Epithelial cell of proximal tubule (primary cell): ENCODE results near the gene SHB. TPM values are rescaled to one million over a fixed set of nuclear protein-coding genes. Genes with fewer than 3 reads are reported as not detected.

Experiments
- DNase-seq: peaks from one replicate; pipeline ENCODE4 v3.0.0-alpha.2; 2011; ENCODE audit warnings: low read depth
- H3K4me3 ChIP-seq: 2 replicates; pipeline ENCODE4 v1.5.1; 2011; ENCODE audit warnings: low read depth, mild to moderate bottlenecking, low read length
- CTCF ChIP-seq: conservative IDR thresholded peaks from 2 replicates; pipeline ENCODE4 v1.5.1; 2012; ENCODE audit warnings: low read depth, mild to moderate bottlenecking, low read length
- total RNA-seq: library from RNA; depleted of rRNA; stranded (reverse); fragments of >200 nt; gene quantifications from 2 replicates; pipeline ENCODE4 v1.2.3, GENCODE V29; 2015

Gene SHB
- total RNA-seq, 1 donor from 2014 or later: 32.7 TPM

- TF ChIP-seq CTCF: no peak
- no peak overlapping the region for H3K4me3 ChIP-seq
- DNase-seq: no peak
Measured at GRCh38 chr9:38094165-38094564, 25.1 kb upstream of the SHB start.

- TF ChIP-seq CTCF: no peak
- no peak for DNase-seq
- no peak overlapping the region for H3K4me3 ChIP-seq
Measured at GRCh38 chr9:38092656-38093055, 23.6 kb upstream of the SHB start.

GRCh38 chr9:38092200-38092524 lies 23.1 kb upstream of the SHB start:
- TF ChIP-seq CTCF: no peak
- no peak overlapping the region for H3K4me3 ChIP-seq
- no peak for DNase-seq

GRCh38 chr9:38091310-38092199 lies 22.5 kb upstream of the SHB start:
- DNase-seq: no peak
- no peak for TF ChIP-seq CTCF
- H3K4me3 ChIP-seq: no peak overlapping the region

- no peak for TF ChIP-seq CTCF
- DNase-seq: no peak
Measured at GRCh38 chr9:38090170-38090569, 21.1 kb upstream of the SHB start.

GRCh38 chr9:38089387-38090165 lies 20.5 kb upstream of the SHB start:
- TF ChIP-seq CTCF: no peak
- DNase-seq: no peak
- H3K4me3 ChIP-seq: no peak overlapping the region

More at GRCh38 chr9:38090170-38090569, 21.1 kb upstream of the SHB start:
- H3K4me3 ChIP-seq: no peak overlapping the region
